ENCODE measurements around the gene MAP1A.

- TF ChIP-seq EZH2 (optimal IDR thresholded peaks at IDR 0.05; ENCODE audit: low read depth, low read length) (no peak), CTCF (IDR thresholded peaks at IDR 0.05; ENCODE audit: low read length) (no peak), EZH2phosphoT487 (IDR thresholded peaks at IDR 0.05; ENCODE audit: low read length) (no peak)
Measured at GRCh38 chr15:43515741-43516140, 1.7 kb upstream of the MAP1A start.
